Measurements from ENCODE around the gene LYPLAL1.

The LYPLAL1 gene

DNA sequence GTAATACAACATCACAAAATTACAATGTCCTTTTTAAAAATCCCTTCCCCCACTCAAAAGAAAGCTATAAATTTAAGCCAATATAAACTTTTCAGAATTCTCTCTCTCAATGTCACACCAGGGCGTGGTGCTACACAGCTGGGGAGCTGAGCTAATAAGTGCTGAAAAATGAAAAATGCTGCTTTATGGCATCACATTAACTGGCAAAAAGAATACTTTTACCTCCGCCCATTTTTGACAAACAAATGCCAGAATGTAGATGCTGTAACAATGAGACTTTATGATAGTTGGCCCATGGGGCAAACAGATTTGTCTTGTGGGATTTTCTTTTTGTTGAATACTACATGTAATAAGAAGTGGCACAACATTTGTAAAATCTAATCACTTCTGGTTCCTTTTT, 12.7 kb upstream of the LYPLAL1 start:
- Histone ChIP-seq H3K27me3 (ENCODE audit: control insufficient read depth in 1 of 2, insufficient read depth in 2 of 2, low read length in 2 of 2) (no peaks in the 10 kb centered on the region), H3K4me3 (ENCODE audit: low read depth in 1 of 2, low read length in 2 of 2) (no peak overlapping the region), H3K4me1 (ENCODE audit: control insufficient read depth in 1 of 2, insufficient read depth in 2 of 2, low read length in 2 of 2) (no peaks in the 10 kb centered on the region), H3K27ac (ENCODE audit: low read depth, low read length) (no peak overlapping the region), H3K36me3 (ENCODE audit: control insufficient read depth in 1 of 2, insufficient read depth in 2 of 2, low read length in 2 of 2) (no peaks in the 10 kb centered on the region), H3K9me3 (ENCODE audit: control insufficient read depth in 1 of 2, low read length in 2 of 2) (no peaks in the 10 kb centered on the region), H3K9ac (ENCODE audit: low read depth in 1 of 2, low read length in 2 of 2) (no peak overlapping the region)

DNA sequence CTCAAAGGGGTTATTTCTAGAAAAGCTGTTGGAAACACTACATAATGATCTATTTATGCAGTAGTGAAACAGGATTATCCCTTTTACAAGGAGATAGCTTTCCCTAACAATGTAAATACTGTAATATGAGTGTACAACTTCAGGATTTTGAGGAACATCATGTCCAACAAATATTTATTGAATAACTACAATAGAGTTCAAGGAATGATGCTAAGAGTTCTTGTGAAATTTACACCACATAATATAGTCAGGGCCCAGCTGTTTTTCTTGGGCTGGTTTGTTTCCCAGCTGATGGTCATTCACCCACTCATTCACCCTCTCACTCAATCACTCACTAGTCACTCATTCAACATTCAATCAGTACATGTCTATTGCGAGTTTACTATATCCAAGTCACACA, 12.3 kb upstream of the LYPLAL1 start:
- Histone ChIP-seq H3K4me1 (ENCODE audit: control insufficient read depth in 1 of 2, insufficient read depth in 2 of 2, low read length in 2 of 2) (no peaks in the 10 kb centered on the region), H3K9ac (ENCODE audit: low read depth in 1 of 2, low read length in 2 of 2) (no peak overlapping the region), H3K27ac (ENCODE audit: low read depth, low read length) (no peak overlapping the region), H3K4me3 (ENCODE audit: low read depth in 1 of 2, low read length in 2 of 2) (no peak overlapping the region), H3K36me3 (ENCODE audit: control insufficient read depth in 1 of 2, insufficient read depth in 2 of 2, low read length in 2 of 2) (no peaks in the 10 kb centered on the region), H3K27me3 (ENCODE audit: control insufficient read depth in 1 of 2, insufficient read depth in 2 of 2, low read length in 2 of 2) (no peaks in the 10 kb centered on the region), H3K9me3 (ENCODE audit: control insufficient read depth in 1 of 2, low read length in 2 of 2) (no peaks in the 10 kb centered on the region)

DNA sequence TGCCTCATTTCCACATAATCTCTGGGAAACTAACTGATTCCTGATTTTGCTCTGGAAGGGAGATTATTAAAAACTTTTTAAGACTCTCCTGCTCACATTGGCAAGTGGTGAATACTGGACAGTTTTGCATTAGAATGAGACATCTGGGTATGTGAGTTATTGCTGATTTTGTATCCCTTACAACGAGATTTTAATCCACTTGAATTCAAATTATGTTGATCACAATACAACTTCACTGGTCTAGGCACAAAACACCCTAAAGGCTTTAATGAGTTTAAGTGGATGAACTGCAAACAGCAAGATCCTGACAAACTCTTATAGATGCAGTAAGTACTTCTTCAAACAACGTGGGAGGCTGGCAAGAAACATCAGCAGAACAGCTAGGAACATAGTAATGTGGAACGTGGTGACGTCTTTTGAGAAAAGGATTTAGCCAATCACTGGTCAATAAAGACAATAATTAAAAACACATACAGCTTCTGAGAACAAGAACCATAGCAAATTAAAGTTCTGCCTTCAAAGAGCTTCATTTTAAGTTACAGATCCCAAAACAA, 10.2 kb upstream of the LYPLAL1 start:
- H3K4me1 ChIP-seq (ENCODE audit: control insufficient read depth in 1 of 2, insufficient read depth in 2 of 2, low read length in 2 of 2) = no peaks in the 10 kb centered on the region
- no peaks in the 10 kb centered on the region for H3K9me3 ChIP-seq (ENCODE audit: control insufficient read depth in 1 of 2, low read length in 2 of 2)
- no peaks in the 10 kb centered on the region for H3K36me3 ChIP-seq (ENCODE audit: control insufficient read depth in 1 of 2, insufficient read depth in 2 of 2, low read length in 2 of 2)
- no peak overlapping the region for H3K27ac ChIP-seq (ENCODE audit: low read depth, low read length)
- H3K9ac ChIP-seq (ENCODE audit: low read depth in 1 of 2, low read length in 2 of 2) = no peak overlapping the region
- H3K27me3 ChIP-seq (ENCODE audit: control insufficient read depth in 1 of 2, insufficient read depth in 2 of 2, low read length in 2 of 2) = no peaks in the 10 kb centered on the region
- no peak overlapping the region for H3K4me3 ChIP-seq (ENCODE audit: low read depth in 1 of 2, low read length in 2 of 2)

- H3K9ac ChIP-seq (ENCODE audit: low read depth in 1 of 2, low read length in 2 of 2) = no peak overlapping the region
- H3K36me3 ChIP-seq (ENCODE audit: control insufficient read depth in 1 of 2, insufficient read depth in 2 of 2, low read length in 2 of 2) = no peaks in the 10 kb centered on the region
- peaks cover 10 to 21% of the 10 kb centered on the region in 2 donors for H3K4me1 ChIP-seq (ENCODE audit: control insufficient read depth in 1 of 2, insufficient read depth in 2 of 2, low read length in 2 of 2)
- H3K9me3 ChIP-seq (ENCODE audit: control insufficient read depth in 1 of 2, low read length in 2 of 2) = no peaks in the 10 kb centered on the region
- H3K27ac ChIP-seq (ENCODE audit: low read depth, low read length) = no peak overlapping the region
- H3K27me3 ChIP-seq (ENCODE audit: control insufficient read depth in 1 of 2, insufficient read depth in 2 of 2, low read length in 2 of 2) = no peaks in the 10 kb centered on the region
- no peak overlapping the region for H3K4me3 ChIP-seq (ENCODE audit: low read depth in 1 of 2, low read length in 2 of 2)
Measured at GRCh38 chr1:219171192-219171935, 2.3 kb upstream of the LYPLAL1 start.

DNA sequence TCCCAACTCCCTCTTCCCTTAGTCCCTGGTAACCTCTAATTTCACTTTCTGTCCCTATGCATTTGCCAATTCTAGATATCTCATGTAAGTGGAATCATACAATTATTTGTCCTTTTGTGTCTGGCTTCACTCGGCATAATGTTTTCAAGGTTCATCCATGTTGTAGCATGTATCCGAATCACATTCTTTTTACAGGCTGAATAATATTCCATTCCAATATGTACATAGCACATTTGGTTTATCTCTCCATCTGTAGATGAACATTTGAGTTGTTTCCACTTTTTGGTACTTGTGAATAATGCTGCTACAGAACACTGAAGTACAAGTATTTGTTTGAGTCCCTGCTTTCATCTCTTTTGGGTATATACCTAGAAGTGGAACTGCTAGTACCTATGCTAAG, 857 bp upstream of the LYPLAL1 start:
- Histone ChIP-seq H3K27me3 (ENCODE audit: control insufficient read depth in 1 of 2, insufficient read depth in 2 of 2, low read length in 2 of 2) (no peaks in the 10 kb centered on the region), H3K36me3 (ENCODE audit: control insufficient read depth in 1 of 2, insufficient read depth in 2 of 2, low read length in 2 of 2) (no peaks in the 10 kb centered on the region), H3K9me3 (ENCODE audit: control insufficient read depth in 1 of 2, low read length in 2 of 2) (no peaks in the 10 kb centered on the region), H3K27ac (ENCODE audit: low read depth, low read length) (no peak overlapping the region), H3K9ac (ENCODE audit: low read depth in 1 of 2, low read length in 2 of 2) (no peak overlapping the region), H3K4me1 (ENCODE audit: control insufficient read depth in 1 of 2, insufficient read depth in 2 of 2, low read length in 2 of 2) (peaks cover 10 to 27% of the 10 kb centered on the region in 2 donors), H3K4me3 (ENCODE audit: low read depth in 1 of 2, low read length in 2 of 2) (no peak overlapping the region)

- Histone ChIP-seq H3K4me3 (ENCODE audit: low read depth in 1 of 2, low read length in 2 of 2) (peak overlapping the region; percentile 93 to 97), H3K9ac (ENCODE audit: low read depth in 1 of 2, low read length in 2 of 2) (peak overlapping the region; percentile 86), H3K27ac (ENCODE audit: low read depth, low read length) (peak overlapping the region; percentile 62), H3K27me3 (ENCODE audit: control insufficient read depth in 1 of 2, insufficient read depth in 2 of 2, low read length in 2 of 2) (no peaks in the 10 kb centered on the region), H3K9me3 (ENCODE audit: control insufficient read depth in 1 of 2, low read length in 2 of 2) (no peaks in the 10 kb centered on the region), H3K4me1 (ENCODE audit: control insufficient read depth in 1 of 2, insufficient read depth in 2 of 2, low read length in 2 of 2) (peaks cover 10 to 27% of the 10 kb centered on the region in 2 donors), H3K36me3 (ENCODE audit: control insufficient read depth in 1 of 2, insufficient read depth in 2 of 2, low read length in 2 of 2) (no peaks in the 10 kb centered on the region)
Measured at GRCh38 chr1:219173434-219173757, 282 bp upstream of the LYPLAL1 start.

DNA sequence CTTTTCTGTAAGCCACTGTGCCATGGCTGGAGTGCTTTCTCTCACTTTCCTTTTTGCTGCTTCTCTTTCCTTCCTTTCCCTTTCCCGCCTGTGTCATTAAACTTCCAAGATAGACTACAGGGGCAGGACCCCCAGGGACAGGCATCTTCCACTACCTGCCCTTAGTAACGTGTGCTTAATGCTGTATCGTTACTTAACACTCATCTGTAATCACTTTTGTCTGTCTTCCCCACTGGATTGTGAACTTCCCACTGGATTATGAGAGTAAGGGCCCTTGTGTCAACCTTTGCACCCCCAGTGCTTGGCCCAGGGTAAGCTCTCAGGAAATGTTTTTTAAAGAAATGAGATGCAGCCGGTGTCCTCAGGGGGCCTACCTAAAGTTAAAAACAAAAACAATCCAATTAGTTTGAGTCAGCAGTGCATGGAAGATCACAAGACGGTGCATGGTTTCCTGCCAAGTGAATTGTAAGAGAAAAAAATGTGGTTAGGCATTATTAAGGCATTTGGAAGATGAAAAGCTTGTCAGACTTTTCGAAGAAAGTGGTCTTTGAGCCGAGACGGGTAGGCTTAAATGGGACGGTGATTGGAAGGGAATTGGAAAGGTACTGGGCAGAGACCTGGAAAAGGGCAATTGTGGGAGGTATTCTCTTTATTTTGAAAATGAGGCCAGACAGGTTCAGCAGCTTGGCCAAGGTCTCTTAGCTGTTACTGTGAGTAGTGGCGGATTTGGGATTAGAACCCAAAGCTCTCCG, 958 bp downstream of the LYPLAL1 start:
- no peaks in the 10 kb centered on the region for H3K9me3 ChIP-seq (ENCODE audit: control insufficient read depth in 1 of 2, low read length in 2 of 2)
- peaks cover 10 to 27% of the 10 kb centered on the region in 2 donors for H3K4me1 ChIP-seq (ENCODE audit: control insufficient read depth in 1 of 2, insufficient read depth in 2 of 2, low read length in 2 of 2)

DNA sequence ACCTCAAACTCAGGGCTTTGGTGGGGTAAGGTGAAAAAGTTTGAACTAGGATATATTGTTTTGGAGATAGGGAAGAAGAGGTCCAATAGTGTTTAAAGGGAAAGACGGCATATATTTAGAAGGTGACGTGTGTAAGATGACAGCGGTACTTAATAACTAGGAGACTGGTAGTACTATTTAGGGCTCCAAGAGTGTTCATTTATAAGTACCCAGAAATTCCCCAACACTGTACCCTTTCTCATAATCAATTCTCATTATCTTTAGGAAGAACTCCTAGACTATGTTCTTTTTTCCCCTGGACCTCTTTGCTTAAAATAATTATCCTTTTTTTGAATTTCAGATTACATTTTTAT, 1.5 kb downstream of the LYPLAL1 start:
- Histone ChIP-seq H3K4me1 (ENCODE audit: control insufficient read depth in 1 of 2, insufficient read depth in 2 of 2, low read length in 2 of 2) (peaks cover 10 to 27% of the 10 kb centered on the region in 2 donors), H3K36me3 (ENCODE audit: control insufficient read depth in 1 of 2, insufficient read depth in 2 of 2, low read length in 2 of 2) (no peaks in the 10 kb centered on the region), H3K9ac (ENCODE audit: low read depth in 1 of 2, low read length in 2 of 2) (peak overlapping the region; percentile 86), H3K9me3 (ENCODE audit: control insufficient read depth in 1 of 2, low read length in 2 of 2) (no peaks in the 10 kb centered on the region), H3K4me3 (ENCODE audit: low read depth in 1 of 2, low read length in 2 of 2) (peak overlapping the region; percentile 93 to 97), H3K27ac (ENCODE audit: low read depth, low read length) (no peak overlapping the region), H3K27me3 (ENCODE audit: control insufficient read depth in 1 of 2, insufficient read depth in 2 of 2, low read length in 2 of 2) (no peaks in the 10 kb centered on the region)

More for the DNA sequence above, 958 bp downstream of the LYPLAL1 start:
- peak overlapping the region; percentile 93 to 97 for H3K4me3 ChIP-seq (ENCODE audit: low read depth in 1 of 2, low read length in 2 of 2)
- H3K27ac ChIP-seq (ENCODE audit: low read depth, low read length) = peak overlapping the region; percentile 62
- H3K36me3 ChIP-seq (ENCODE audit: control insufficient read depth in 1 of 2, insufficient read depth in 2 of 2, low read length in 2 of 2) = no peaks in the 10 kb centered on the region
- H3K27me3 ChIP-seq (ENCODE audit: control insufficient read depth in 1 of 2, insufficient read depth in 2 of 2, low read length in 2 of 2) = no peaks in the 10 kb centered on the region
- H3K9ac ChIP-seq (ENCODE audit: low read depth in 1 of 2, low read length in 2 of 2) = peak overlapping the region; percentile 86

DNA sequence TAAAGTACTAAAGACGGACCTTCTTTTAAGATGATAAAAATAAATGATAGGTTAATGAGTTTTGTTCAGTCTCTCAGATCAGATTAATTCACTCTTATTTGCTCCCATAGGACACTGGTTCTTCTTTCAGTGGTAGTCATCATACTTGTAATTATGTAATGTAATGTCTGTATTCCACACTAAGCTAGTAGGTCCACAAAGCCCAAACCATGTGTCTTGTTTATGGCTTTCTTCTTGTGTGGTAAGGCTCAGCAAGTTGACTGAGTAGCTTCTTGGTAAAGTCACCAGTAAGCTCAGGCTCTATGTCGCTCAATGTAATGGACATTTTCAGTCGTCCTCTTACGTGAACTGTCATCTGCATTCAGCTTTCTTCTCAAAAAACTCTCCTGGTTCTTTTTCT, 2.5 kb downstream of the LYPLAL1 start:
- no peaks in the 10 kb centered on the region for H3K9me3 ChIP-seq (ENCODE audit: control insufficient read depth in 1 of 2, low read length in 2 of 2)
- no peaks in the 10 kb centered on the region for H3K36me3 ChIP-seq (ENCODE audit: control insufficient read depth in 1 of 2, insufficient read depth in 2 of 2, low read length in 2 of 2)
- peaks cover 10 to 27% of the 10 kb centered on the region in 2 donors for H3K4me1 ChIP-seq (ENCODE audit: control insufficient read depth in 1 of 2, insufficient read depth in 2 of 2, low read length in 2 of 2)
- H3K27me3 ChIP-seq (ENCODE audit: control insufficient read depth in 1 of 2, insufficient read depth in 2 of 2, low read length in 2 of 2) = no peaks in the 10 kb centered on the region
- H3K9ac ChIP-seq (ENCODE audit: low read depth in 1 of 2, low read length in 2 of 2) = no peak overlapping the region
- no peak overlapping the region for H3K27ac ChIP-seq (ENCODE audit: low read depth, low read length)
- H3K4me3 ChIP-seq (ENCODE audit: low read depth in 1 of 2, low read length in 2 of 2) = peak overlapping the region in 1 of 2 donors; percentile 19

- peaks cover 10 to 27% of the 10 kb centered on the region in 2 donors for H3K4me1 ChIP-seq (ENCODE audit: control insufficient read depth in 1 of 2, insufficient read depth in 2 of 2, low read length in 2 of 2)
- H3K9me3 ChIP-seq (ENCODE audit: control insufficient read depth in 1 of 2, low read length in 2 of 2) = no peaks in the 10 kb centered on the region
- no peaks in the 10 kb centered on the region for H3K36me3 ChIP-seq (ENCODE audit: control insufficient read depth in 1 of 2, insufficient read depth in 2 of 2, low read length in 2 of 2)
- no peak overlapping the region for H3K4me3 ChIP-seq (ENCODE audit: low read depth in 1 of 2, low read length in 2 of 2)
- H3K27ac ChIP-seq (ENCODE audit: low read depth, low read length) = no peak overlapping the region
- H3K9ac ChIP-seq (ENCODE audit: low read depth in 1 of 2, low read length in 2 of 2) = no peak overlapping the region
- H3K27me3 ChIP-seq (ENCODE audit: control insufficient read depth in 1 of 2, insufficient read depth in 2 of 2, low read length in 2 of 2) = no peaks in the 10 kb centered on the region
Measured at GRCh38 chr1:219177363-219177762, 3.7 kb downstream of the LYPLAL1 start.
